ENCODE measurements around the gene MAP3K14.

The MAP3K14 gene

DNA sequence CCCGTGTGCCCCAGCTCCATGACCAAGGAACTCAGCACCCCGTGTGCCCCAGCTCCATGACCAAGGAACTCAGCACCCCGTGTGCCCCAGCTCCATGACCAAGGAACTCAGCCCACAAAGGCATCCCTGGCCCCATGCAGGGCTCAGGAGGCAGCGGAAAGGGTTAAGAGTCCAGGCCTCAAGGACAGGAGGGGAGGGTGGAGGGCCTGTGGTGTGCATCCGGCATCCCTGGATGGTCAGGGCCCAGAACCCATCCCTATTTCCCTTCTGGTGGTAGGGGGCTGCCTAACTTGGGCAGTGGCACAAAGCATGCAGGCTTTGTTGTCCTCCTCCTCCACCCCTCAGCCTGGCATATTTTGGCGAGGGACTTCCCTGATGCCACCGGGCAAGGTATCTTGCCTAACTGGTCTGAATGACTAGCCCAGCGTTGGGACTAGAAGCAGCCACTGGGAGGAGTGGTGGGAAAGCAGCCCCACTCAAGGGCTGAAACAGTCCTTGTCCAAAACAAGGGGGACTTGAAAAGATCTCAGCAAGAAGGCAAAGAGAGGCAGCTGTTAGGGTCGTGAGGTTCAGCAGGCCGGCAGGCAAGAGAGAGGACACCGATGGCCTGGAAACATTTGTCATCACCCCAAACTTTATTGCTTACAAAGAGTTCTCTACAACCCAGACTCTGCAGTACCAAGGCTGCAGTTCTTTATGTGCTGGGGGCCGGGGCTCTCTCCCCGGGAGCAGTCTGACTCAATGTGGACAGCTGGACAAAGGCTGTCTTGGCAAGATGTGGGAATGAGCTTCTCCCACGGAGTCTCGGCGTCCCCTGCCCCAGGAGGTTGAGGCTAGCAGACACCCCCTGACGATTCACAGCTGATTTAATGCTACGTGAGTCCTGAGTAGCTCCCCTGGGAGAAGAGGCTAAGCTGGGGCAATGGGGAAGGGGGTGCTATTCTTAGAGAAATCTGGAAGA lies 54.0 kb downstream of the MAP3K14 start:
- no peaks in the 10 kb centered on the region for H3K9me3 ChIP-seq
- no peaks in the 10 kb centered on the region; the same call in 1 of the 2 replicates for H3K4me1 ChIP-seq
- TF ChIP-seq, protein P1, sequence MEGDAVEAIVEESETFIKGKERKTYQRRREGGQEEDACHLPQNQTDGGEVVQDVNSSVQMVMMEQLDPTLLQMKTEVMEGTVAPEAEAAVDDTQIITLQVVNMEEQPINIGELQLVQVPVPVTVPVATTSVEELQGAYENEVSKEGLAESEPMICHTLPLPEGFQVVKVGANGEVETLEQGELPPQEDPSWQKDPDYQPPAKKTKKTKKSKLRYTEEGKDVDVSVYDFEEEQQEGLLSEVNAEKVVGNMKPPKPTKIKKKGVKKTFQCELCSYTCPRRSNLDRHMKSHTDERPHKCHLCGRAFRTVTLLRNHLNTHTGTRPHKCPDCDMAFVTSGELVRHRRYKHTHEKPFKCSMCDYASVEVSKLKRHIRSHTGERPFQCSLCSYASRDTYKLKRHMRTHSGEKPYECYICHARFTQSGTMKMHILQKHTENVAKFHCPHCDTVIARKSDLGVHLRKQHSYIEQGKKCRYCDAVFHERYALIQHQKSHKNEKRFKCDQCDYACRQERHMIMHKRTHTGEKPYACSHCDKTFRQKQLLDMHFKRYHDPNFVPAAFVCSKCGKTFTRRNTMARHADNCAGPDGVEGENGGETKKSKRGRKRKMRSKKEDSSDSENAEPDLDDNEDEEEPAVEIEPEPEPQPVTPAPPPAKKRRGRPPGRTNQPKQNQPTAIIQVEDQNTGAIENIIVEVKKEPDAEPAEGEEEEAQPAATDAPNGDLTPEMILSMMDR (IDR thresholded peaks at IDR 0.05; ENCODE audit: low read depth, low read length) = no peak
- DNase-seq = no peak
- peak overlapping the region; percentile 68; the same call in 1 of the 2 replicates for H3K4me3 ChIP-seq (ENCODE audit: low read depth, low read length)
- H3K27me3 ChIP-seq = no peaks in the 10 kb centered on the region
- H3K36me3 ChIP-seq = peaks cover 18% of the 10 kb centered on the region

DNA sequence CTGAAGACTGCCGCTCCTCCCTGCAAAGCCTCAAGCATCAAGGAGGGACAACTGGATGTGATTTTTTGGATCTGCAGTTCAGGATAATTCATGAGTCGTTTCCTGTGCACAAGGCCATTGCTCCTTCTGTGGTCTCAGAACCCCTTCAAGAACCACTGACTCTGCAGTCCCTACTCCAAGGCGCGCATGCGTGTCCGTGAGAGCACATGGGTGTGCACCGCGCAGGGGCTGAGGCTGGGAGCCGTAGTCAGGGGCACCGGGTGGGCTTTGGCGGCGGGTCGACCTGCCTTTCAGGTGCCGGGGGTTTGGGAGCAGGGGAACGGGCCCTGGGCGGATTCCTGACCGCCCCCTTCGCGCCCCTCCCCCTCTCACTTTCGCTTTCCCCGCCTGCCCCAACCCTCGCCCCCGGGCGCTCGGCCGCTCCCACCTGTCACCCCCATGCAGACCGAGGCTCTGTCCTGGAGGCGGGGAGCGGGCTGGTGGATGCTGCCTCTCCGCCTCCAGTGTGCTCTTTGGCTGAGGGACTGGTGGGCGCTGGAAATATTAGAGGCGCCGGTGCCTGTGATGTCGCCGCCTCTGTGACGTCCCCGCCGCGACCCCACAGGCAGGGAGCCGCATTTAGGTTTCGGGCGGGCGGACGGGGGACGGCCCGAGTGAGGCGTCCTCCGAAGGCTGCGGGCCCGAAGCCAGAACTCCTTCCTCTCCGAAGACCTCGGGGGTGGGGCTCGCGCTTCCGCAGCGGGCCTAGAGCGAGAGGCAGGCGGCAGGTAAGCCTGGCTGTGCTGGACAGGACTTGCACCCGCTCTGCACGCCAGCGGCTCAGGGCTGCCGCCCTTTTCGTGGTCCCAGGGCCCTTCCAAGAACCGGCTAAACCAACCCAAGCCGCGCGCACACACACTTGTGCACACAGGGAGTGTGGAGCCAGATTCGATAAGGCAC lies 55.0 kb downstream of the MAP3K14 start, which contains the start of gene SPATA32:
SPATA32 (minus strand) TSS at position 518 of the 939 bp plus-strand sequence; CDS start at position 440, 78 bp downstream.
- TF ChIP-seq, protein P1 (IDR thresholded peaks at IDR 0.05; ENCODE audit: low read depth, low read length) = no peak
- H3K4me3 ChIP-seq (ENCODE audit: low read depth, low read length) = peak within 1 kb of the TSS; percentile 68
- DNase-seq = peak; percentile 37

DNA sequence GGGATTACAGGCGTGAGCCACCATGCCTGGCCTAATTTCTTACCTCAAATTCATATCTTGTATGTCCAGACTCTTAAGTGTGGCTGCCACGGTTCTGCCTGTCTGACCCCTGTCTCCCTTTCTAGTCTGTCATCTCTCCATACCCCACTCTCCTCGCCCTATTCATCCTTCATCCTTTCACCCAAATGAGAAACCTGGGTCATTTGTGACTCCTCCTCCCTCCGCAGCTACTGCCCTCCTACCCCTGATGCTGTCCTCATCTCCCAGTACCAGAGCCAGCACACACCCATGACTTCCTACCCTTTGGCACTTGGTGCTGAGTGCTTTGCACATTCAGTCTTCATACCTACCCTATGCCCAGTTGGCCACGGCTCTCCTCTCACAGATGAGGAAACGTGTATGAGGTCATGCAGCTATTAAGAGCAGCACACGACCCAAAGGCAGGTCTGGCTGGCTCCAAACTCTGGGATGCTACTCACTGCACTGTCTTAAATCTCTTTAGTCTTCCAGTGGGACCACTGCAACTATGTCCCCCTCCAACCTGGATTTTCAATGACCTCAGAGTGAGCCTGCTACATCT lies 56.5 kb downstream of the MAP3K14 start:
- no peaks in the 10 kb centered on the region; the same call in 1 of the 2 replicates for H3K4me1 ChIP-seq

More for the DNA sequence above, 55.0 kb downstream of the MAP3K14 start, which contains the start of gene SPATA32:
- Histone ChIP-seq H3K27me3 (no peaks in the 10 kb centered on the region), H3K9me3 (no peaks in the 10 kb centered on the region), H3K4me1 (no peaks in the 10 kb centered on the region; the same call in 1 of the 2 replicates), H3K36me3 (peaks cover 9% of the 10 kb centered on the region)

DNA sequence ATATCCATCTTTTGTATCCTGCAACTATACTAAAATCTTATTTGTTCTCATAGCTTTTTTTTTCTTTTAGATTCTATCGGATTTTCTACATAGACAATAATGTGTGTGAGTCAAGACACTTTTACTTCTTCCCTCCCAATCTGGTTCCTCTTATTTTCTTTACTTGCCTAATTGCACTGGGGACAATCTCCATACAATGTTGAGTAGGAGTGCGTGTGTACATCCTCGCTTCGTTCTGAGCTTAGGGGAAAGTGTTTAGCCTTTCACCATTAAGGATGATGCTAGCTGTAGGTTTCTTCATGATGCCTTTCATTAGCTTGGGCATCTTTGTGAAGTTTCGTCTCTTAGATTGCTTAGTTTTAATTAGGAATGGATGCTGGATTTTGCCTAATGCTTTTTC lies 57.8 kb downstream of the MAP3K14 start:
- Histone ChIP-seq H3K4me1 (no peaks in the 10 kb centered on the region; the same call in 1 of the 2 replicates), H3K36me3 (no peaks in the 10 kb centered on the region; the same call in 1 of the 2 replicates)

More for the DNA sequence above, 56.5 kb downstream of the MAP3K14 start:
- peaks cover 7% of the 10 kb centered on the region for H3K36me3 ChIP-seq
- no peak overlapping the region for H3K4me3 ChIP-seq (ENCODE audit: low read depth, low read length)
- H3K9me3 ChIP-seq = no peaks in the 10 kb centered on the region
- TF ChIP-seq, protein P1 (IDR thresholded peaks at IDR 0.05; ENCODE audit: low read depth, low read length) = no peak
- no peak for DNase-seq
- H3K27me3 ChIP-seq = no peaks in the 10 kb centered on the region

DNA sequence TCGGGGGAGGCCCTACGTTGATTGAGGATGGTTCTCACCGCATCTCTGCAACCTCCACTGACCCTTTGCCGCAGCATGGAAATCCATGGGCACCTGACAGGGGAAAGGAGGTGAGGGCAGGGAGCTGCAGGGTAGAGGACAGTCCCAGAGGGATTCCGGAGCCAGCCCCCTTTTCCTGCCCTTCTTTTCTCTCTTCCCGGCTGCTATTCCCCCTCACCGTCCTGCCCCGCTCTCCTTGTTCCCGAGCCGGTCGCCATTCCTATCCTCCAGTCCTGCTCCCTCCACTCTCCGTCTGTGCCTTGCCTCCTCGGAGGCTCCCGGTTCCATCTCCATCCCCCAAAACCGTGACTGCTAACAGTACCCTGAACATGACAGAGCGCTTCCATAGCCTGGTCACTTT lies 59.7 kb downstream of the MAP3K14 start:
- H3K4me1 ChIP-seq = no peaks in the 10 kb centered on the region; the same call in 1 of the 2 replicates
- no peaks in the 10 kb centered on the region for H3K9me3 ChIP-seq
- no peaks in the 10 kb centered on the region for H3K36me3 ChIP-seq
- H3K27me3 ChIP-seq = no peaks in the 10 kb centered on the region
- no peak overlapping the region for H3K4me3 ChIP-seq (ENCODE audit: low read depth, low read length)
- no peak for DNase-seq
- TF ChIP-seq, protein P1 (IDR thresholded peaks at IDR 0.05; ENCODE audit: low read depth, low read length) = no peak

More for the DNA sequence above, 57.8 kb downstream of the MAP3K14 start:
- no peak for DNase-seq
- TF ChIP-seq, protein P1 (IDR thresholded peaks at IDR 0.05; ENCODE audit: low read depth, low read length) = no peak
- Histone ChIP-seq H3K4me3 (ENCODE audit: low read depth, low read length) (no peak overlapping the region), H3K27me3 (no peaks in the 10 kb centered on the region), H3K9me3 (no peaks in the 10 kb centered on the region)

Data from BE2C (cell line).